Uterus (tissue), 2 donors: ENCODE measurements around the gene GPR34.

Experiments used
- CTCF ChIP-seq, 4 experiments: fragments of 200-600 bp in 2 of 4; fragments of 450-650 bp in 2 of 4; sonication (generic) in 2 of 4; IDR thresholded peaks; one replicate each; pipeline ENCODE4 v1.5.1; 2016 to 2019; ENCODE audit warnings: antibody characterized with exemption in 4 of 4, mild to moderate bottlenecking in 2 of 4, moderate library complexity in 1 of 4
- POLR2A ChIP-seq, 2 donors: fragments of 450-650 bp; IDR thresholded peaks; one replicate each; pipeline ENCODE4 v1.6.1; 2016; ENCODE audit warnings: antibody characterized with exemption in 2 of 2, mild to moderate bottlenecking in 1 of 2, moderate library complexity in 1 of 2

GRCh38 chrX:41716767-41717473, 28.1 kb downstream of the GPR34 start:
- no peak for TF ChIP-seq CTCF (IDR thresholded peaks at IDR 0.05)
- TF ChIP-seq POLR2A (IDR thresholded peaks at IDR 0.05), result no peak
